Pons (tissue), 1 donor: ENCODE measurements around the gene CDH13.

Experiments
- DNase-seq: peaks from one replicate; pipeline ENCODE4 v3.0.0-alpha.2; 2016; ENCODE audit warnings: low spot score

The CDH13 gene

DNA sequence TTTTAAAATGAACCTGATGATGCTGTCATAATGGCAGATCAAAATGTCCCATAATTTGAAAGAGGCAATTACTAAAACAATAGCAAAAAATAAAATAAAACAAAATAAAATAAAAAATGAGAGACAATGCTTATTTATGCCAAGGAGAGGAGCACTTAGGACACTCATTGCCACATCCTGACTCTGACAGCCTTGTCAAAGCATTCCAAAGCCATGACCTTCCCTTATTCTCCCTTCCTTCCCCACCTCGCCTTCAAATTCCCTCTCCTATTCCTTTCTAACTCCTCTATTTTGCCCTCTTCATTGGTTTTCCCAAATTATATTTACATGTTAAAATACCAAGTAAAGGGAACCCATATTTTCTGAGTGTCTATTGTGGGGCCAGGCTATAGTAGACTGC lies 220.0 kb downstream of the CDH13 start:
- DNase-seq = no peak

DNA sequence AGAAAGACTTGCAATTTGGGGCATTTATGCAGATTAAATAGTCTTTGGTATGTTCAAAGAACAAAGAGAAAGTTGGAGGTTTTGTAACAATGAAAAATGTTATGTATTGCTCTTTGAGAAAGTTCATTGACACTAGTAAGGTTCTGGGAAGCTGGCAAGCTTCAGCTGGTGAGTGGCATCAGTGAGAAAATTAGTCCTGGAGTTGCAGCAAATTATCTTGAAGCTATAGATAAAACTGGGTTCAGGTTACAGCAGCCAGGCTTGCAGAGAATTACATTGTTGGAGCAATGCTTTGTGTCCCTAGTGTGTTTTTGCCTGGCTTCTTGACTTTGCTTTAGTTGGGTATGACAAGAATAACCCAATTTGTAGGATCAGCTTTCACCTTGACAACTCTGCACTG lies 221.2 kb downstream of the CDH13 start:
- no peak for DNase-seq

DNA sequence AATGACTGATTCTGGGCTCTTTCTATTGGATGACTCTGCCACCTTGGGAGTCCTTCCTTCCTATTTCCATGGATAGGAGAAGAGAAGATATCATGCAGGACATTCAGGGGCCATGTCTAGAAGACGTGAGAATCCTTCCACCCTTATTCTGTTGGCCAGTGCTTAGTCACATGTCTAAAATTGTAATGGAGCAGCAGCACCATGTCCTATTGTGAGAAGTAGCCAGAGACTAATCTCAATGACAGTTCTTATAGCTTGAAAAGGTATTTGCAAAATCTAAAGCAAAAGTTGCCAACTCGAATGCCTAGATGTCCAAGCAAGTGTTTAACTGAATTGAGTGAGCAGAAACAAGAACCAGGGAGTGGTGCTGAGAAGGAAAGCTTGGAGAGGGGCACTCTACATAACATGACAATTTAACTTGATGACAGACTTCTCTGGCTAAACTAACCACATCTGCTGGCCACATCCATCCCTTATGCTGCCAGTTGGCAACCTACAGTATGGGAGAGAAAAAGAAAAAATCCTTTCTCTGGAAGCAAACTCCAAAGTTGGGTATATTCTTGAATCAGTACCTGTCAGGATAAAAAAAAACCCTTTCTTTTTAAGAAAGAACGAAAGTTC lies 225.7 kb downstream of the CDH13 start:
- DNase-seq = no peak

DNA sequence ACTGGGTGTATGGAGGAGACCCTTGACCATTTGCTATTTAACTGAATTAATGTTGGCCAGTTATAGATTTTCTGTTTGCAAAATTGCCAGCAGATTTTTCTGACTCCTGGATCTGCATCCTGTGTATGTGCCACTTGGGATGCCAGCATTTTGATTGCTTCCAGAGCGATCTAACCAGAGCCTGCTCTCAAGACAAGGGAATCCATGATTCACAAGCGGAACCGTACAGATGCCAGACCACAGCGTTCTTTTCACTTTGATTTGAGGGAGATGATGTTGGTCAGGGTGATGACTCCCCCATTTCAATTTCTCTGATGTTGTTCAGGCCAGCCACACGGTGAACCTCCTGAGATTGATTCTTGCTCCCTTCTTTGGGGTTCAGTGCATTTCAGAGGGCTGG lies 228.7 kb downstream of the CDH13 start:
- no peak for DNase-seq

DNA sequence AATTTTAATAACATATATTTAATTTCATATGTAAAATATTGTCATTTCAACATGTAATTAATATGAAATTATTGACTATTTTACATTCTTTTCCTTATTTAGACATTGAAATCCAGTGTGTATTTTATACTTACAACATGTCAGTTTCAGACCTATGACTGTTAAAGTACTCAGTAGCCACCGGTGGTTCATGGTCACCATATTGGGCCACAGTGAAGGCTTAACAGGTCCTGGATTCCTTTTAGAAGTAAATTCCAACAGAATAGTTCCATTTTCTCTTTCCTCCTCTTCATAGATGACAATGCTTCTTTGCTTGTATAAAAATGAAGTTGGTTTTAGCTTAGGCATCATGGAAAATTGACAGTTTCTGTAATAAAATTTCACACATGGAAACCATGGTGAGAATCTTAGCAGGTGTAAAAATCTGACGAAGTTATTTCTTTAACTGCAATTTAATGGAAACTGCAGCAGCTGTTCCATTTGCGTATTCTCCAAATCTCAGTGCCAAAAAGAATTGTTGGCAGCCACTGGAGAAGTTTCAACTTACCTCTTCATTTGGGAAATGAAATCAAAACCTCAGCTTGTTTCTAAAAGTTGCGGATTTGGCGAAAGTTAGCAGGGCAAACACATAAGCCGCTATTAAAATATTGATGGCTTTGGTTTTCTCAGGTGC lies 231.1 kb downstream of the CDH13 start:
- no peak for DNase-seq

DNA sequence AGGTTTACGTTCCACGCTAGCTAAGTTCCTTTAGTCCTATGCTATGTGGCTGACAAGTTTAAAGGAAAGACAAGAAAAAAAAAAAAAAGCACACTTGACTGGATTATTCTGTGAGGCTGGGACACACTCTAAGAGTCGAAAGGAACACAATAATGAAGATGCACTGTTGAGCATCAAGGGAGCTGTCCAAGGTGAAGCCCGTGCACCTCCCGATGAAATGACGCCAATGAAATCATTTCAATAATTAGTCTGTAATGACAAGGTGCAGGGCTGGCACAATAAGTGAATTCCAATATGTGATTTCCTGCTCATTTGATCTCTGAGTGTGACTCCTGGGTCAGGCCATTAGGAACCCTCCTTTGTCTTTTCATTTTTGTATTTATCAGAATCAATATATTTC lies 232.9 kb downstream of the CDH13 start:
- no peak for DNase-seq

DNA sequence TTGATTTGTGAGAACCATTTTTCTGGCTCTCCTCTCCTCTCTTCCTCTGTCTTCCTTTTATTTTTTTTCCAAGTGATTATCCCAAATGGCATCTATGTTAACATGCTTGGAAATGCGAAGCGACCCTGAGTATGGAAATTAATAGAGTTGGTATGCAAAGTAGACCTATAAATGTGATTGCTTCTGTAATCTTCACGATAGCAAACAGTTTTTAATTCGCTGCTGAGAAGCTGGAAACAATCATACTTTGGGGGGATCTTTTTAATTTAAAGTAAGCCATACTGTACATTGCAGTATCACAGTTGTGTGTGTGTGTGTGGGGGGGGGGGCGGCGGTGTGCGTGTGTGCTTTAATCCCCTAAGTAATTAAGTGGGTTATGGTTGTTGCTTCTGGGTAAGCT lies 233.3 kb downstream of the CDH13 start:
- DNase-seq = no peak

DNA sequence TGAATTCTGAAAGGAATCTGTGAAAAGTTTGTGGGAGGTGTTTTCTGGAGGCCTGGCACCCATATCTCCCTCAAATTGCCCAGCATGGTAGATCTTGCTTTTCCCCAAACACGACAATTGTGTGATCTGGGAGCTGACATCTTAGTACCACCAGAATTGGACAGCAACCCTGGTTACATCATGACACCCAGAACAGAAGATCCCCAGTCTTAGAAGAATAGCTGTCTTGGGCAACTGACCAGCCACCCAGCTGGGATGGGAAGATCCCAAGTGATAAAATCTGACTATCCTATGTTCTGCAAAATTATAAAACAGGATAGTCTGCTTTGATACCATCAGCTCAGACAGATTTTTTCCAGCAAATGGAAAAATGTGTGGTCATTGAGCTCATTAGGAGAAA lies 235.3 kb downstream of the CDH13 start:
- no peak for DNase-seq

DNA sequence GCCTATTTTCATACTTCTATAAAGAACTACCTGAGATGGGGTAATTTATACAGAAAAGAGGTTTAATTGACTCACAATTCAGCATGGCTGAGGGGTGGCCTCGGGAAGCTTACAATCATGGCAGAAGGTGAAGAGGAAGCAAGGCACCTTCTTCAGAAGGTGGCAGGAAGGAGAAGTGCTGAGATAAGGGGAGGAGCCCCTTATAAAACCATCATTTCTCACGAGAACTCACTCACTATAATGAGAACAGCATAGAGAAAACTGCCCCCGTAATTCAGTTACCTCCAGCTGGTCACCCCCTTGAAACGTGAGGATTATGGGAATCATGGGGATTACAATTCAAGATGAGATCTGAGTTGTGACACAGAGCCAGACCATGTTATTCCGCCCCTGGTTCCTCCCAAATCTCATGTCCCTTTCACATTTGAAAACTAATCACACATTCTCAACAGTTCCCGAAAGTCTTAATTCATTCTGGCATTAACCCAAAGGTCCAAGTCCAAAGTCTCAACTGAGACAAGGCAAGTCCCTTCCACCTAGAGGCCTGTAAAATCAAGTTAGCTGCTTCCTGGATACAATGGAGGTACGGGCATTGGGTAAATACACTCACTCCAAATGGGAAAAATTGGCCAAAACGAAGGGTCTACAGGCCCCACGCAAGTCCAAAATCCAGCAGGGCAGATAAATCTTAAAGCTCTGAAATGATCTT lies 237.7 kb downstream of the CDH13 start:
- no peak for DNase-seq

DNA sequence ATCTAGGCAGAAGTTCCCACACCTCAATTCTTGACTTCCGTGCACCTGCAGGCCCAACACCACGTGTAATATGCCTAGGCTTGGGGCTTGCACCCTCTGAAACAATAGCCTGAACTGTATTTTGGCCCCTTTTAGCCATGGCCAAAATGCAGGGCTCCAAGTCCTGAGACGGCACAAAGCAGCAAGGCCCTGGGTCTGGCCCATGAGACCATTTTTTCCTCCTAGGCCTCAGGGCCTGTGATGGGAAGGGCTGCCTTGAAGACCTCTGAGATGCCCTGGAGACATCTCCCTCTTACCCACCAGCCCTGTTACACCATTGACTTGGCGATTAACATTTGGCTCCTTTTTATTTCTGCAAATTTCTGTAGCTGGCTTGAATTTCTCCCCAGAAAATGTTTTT lies 238.6 kb downstream of the CDH13 start:
- no peak for DNase-seq

DNA sequence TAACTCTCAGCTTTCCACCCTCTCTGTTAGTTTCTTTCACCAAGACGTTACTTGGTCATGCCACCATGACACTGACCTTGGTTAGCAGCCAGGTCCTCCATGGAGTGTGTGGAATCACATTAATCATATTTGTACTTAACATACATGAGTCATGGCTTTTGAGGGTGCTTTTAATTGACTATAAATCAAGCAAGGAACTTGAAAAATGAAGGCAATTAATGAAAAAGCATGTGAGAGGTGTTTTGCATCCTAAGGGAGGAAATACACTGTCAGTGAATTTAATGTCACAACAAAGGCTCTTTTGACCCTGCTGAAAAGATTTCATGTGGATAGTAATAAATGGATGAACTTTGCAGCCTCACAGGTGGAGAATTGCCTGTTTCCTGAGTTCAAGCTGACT lies 240.7 kb downstream of the CDH13 start:
- DNase-seq = no peak

DNA sequence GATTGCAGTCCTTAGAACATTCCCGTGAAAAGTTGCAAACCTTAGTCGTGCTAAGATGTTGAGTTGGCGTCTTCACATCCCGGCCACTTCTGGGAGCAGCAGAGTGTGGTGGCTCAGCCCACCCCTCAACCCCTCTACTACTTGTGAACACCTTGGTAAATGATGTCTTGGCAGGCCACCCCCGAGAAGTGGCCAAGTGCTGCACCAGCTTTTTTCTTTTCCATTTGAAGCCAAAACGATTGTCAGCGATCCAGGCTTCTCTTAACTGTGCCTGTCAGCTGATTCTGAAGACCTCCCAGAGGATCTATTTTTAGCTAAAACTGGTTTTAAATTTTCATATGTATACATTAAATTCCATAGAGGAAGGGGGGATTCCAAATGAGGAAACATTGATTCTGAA lies 247.5 kb downstream of the CDH13 start:
- DNase-seq = no peak

DNA sequence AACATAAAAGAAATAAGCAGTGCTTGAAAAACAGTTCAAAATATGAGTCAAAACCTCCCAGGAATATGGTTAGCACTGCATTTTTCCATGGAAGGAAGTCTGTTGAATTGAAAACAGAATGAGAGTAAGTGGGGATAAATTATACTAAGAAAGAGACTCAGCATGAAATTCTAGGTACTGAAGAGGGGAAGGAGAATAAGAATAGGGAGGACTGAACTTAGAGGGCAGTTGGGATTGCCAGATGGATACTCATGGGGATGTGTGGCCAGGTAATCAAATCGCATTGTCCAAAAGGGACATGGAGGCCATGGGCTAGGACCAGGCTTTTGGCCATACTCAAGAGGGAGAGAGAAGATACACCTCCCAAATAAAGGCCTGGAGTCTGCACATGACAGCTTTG lies 247.9 kb downstream of the CDH13 start:
- DNase-seq = no peak

DNA sequence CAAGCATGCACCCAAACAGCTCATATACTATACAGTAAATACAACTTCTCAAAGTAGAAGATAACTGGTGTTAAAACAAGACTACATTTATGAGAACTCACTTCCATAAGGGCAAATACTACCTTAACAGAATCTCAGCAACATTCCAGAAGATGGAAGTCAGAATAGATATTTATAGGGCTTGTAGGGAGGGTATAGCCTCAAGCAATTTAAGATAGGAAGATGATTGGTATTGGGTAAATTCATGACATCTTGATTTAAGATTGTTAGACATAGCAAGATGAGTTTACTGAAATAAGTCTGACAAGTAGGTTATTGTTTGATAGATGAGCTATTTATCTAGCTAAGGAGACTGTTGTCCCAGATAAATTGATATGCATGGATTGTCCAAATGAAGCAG lies 250.2 kb downstream of the CDH13 start:
- no peak for DNase-seq

DNA sequence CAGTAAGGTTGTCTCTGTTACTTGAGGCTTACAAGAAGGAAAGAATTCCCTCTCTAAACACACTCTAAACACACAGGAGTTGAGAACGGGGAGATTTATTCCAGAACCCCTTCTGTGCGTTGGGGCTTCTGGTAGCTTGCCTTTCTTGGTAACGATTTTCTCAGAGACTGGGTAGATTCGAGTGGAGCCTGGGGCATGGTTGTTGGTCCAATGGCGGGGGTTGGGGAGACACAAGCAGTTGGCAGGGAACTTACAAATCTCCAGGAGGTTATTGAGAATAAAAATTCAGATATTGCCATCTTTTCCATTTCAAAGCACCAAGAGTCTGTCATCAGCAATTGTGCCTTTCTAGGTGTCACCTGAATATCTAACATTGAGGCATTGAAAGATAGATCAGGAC lies 251.7 kb downstream of the CDH13 start:
- DNase-seq = no peak

DNA sequence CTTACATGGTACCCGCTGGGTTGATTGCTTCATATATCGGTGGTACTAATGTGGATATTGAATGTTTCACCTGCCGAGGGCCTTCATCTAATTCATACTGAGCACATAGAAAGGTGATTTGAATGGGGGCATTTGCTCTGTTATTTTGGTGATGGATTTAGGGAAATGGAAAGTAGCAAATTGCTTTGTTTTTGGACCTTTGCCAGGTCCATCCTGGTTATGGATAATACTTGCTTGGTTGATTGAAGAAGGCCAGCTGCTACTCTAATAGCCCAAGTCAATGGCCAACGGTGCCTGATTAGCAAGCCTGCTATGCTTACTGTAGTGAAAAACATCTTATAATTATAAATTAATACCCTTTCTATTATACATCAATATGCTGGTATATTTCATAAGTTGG lies 253.6 kb downstream of the CDH13 start:
- no peak for DNase-seq

DNA sequence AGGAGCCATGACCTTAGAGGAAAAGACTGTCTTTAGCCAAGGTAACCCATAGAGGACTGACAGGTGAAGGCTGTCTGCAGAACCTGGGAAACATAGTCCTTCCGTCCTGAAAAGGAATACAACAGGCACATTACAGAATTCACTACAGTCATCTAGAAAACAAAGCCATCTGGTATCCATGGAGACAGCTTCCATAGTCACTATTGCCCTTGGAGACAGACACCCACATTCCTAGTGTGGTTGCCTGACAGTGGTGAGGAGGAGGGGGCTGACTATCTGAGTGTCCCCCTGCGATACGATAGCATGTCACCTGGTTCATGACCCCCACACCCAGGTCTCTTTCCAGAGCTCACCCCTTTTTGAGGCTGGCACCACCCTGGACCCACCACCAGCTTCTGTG lies 254.7 kb downstream of the CDH13 start:
- DNase-seq = no peak

DNA sequence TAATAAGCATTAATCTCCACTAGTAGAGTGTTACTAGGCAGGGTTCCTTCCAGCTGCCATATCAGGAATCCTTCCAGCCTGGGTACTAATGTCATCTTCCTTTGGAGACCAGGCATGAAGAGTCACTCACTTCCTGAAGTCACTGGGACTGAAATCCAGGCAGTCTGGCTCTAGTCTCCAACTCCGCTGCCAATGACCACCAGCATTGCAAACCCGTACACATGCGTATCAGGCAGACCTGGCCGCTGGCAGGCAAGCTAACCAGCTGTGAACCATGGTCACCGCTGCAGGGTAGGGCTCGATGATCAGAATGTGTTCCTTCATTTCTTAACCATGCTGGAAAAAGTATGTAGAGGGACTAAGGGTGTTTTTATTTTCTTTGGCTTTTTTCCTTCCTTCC lies 255.5 kb downstream of the CDH13 start:
- DNase-seq = no peak

DNA sequence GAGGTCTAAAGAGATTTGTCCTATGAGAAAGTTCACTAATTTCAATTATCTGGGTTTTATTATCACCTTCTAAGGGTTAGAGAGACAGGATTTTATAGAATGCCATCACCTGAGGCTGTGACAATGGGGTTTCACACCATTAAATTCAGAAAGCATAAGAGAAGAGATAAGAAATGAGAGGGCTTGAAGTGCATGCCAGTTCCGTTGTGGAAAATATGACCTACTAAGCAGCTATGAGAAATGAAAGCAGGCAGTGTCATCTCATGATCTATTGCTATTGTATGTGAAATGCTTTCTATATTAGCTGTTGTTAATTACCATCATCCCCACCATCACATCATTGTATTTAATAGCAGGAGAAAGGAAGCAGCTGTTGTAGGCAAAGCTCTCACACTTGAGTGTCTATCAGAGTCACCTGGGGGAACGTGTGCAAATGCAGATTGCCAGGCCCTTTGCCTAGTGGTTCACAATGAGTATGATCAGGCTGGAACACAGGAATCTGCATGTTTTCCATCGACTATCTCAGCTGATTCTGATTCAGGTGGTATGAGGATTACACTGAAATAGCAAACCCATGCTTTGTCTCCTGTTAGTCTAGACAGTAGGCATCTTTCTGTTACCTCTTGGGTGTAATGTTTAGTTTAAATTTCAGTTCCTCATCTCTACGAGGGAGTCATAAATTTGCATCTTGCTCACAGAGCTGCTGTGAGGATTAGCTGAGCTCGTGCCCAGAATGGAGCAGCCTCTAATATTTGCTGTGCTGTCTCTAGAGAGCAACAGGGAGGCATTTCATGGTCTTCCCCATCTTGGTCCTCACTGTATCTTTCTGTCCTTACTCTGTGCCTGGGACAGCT lies 256.4 kb downstream of the CDH13 start:
- no peak for DNase-seq

DNA sequence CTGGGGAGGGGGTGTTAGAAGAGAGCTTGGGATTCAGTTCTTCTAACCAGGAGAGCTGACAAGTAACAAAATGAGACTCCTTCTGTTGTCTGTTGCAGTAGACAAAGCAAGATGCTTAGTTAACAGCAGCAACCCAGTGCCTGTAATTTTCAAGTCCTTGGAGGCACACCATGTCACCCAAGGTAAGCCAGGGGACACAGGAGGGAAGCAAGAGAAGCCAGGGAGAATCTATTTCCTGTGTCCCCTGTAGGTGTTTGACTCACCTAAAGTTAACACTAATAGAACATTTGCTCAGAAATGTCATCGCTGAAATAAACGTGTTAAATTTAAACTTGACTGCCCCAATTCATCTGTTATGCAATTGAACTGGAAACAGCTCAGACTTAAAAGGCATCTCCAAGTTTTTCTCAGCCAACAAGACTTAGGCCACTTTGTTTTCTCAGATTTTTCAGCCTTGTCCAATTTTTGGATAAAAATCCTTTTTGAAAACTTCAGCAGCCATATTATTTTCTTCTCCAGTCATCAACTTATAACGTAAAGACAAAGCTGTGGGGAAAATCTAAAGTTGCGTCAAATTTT lies 257.6 kb downstream of the CDH13 start:
- no peak for DNase-seq

DNA sequence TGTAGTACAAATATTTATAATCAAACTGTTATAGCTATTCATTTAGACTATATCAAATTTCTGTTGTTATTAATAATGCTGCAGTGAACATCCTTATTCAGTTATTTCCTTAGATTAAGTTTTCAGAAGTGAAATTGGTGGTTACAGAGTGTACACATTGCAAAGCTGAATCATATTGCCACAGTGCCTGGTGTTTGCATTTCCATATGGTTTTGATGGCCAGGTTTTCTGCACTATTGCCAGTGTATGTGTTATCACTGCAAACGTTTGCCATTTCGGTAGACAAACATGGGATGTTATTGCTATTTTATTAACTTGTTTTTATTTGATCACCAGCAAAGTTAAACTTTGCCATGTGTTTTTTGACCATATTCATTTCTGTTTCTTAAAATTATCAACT lies 259.4 kb downstream of the CDH13 start:
- no peak for DNase-seq

DNA sequence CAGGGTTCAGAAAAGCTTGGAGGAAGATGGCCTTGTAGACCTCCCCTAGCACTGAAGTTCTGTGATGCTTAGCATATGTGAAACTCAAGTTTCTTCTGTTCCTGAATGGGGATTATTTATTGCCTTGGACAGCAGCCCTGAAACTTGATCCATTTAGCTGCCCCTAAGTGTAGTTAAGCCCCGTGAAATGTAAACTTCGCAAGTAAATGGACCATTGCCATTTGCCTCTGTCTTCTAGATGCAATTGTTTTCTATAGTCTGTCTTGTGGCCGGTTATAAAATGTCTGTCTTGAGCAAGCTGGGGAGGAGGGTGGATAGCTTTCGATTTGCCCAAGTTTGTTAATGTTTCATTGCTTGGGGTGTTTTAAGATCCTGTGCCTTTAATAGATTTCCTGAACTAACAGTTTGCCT lies 261.8 kb downstream of the CDH13 start:
- DNase-seq = no peak
